GM18511 (cell line): Measurements from ENCODE around the gene CAPN2.
"Not testable (repeated sequence)": the region's sequence is repeated elsewhere in the genome, so short reads cannot be mapped to it uniquely, and the experiment has no call there.

Experiments
- ATAC-seq: cut with Tn5 transposase; IDR thresholded peaks from one replicate; pipeline ENCODE4 v1.9.1; 2021; ENCODE audit warnings: mild to moderate bottlenecking, moderate library complexity; ENCODE audit not compliant: unreplicated experiment

The CAPN2 gene

DNA sequence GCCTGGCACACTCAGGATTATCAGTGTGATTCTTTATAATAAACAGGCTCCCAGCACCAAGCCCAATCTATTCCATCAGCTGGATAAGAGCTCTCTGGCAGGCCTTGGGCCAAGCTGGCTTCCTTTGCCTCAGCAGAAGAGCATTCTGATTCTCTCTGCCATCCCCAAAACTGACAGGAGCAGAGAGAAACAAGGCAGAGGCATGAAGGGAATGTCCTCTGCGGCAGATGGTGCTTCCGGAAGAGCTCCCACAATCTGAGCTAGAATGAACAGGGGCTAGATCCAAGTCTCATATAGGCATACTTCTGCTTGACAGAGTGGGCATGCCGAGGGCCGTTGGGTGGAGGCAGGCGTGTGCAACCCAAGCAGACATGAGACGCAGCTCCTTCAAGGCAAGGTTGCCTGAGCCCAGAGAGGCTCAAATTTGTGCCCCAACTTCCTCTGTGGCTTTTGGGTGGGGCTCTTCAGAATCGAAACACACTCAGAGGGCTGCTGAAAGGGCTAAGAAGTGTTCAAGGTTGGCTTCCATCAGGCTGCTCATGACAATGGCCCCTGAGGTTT is 4.0 kb downstream of the CAPN2 start:
- peak; percentile 47 for ATAC-seq

DNA sequence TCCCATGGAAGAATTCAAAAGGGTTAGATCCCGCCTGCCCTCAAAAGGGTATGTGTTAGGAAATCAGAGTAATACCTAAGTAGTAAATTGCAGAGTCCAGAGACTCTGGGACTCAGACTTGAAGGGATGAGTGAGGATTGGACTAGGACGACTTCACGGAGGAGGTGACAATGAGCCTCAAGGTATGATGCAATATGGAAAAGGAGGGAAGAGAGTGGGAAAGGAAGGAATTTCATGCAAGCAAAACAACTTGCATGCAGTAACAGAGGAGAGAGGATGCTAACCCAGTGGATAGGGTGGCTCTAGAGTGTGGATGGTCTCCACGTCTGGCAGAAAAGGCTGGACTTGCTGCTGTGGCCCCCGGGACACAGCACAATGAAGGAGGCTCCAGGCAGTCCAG is 4.8 kb downstream of the CAPN2 start:
- ATAC-seq: no peak

DNA sequence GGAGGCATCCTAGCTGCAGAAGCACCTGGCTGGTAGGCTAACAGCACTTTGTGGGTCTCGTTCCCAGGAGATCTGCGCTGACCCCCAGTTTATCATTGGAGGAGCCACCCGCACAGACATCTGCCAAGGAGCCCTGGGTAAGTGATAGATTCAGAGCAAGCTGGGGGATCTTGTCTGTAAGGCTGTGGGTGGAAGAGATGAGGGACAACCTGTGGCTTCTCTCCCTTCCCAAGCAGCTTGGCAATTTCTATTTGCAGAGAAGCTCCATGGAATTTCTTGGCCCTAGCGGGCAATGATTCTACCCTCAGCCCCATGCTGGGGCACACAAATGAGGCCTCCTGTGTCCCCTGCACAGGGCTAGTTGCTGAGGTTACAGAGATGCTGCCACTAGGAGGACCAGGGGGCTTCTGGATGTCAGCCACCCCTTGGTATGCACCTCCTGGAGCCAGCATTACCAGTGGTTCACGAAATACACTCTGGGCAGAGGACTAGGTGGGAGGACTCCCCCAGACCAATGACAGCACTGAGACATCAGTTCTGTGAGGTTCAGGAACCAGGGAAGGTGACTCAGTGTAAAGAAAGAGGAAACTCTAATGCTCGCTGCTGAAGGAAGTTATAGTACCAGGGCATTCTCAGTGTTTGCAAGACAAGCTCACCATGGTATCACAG is 5.5 kb downstream of the CAPN2 start:
- no peak for ATAC-seq

DNA sequence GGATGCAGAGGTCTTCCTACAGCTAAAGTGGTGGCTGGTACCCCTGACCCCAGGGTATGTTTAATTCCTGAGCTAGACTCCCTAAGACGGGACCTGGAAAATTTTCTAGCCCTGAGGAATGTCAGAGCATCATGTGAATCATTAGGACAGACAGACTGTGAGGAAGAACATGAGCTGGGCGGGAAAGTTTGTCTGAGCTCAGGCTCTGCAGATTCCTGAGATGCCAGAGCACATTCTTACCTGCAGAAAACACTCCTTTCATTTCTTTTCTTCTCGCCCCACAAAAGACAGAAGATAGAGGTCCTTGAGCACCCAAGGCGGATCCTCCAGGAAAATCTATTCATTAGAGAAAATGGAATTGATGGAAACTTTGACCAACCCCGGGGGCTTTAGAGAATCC is 6.5 kb downstream of the CAPN2 start:
- ATAC-seq: no peak

DNA sequence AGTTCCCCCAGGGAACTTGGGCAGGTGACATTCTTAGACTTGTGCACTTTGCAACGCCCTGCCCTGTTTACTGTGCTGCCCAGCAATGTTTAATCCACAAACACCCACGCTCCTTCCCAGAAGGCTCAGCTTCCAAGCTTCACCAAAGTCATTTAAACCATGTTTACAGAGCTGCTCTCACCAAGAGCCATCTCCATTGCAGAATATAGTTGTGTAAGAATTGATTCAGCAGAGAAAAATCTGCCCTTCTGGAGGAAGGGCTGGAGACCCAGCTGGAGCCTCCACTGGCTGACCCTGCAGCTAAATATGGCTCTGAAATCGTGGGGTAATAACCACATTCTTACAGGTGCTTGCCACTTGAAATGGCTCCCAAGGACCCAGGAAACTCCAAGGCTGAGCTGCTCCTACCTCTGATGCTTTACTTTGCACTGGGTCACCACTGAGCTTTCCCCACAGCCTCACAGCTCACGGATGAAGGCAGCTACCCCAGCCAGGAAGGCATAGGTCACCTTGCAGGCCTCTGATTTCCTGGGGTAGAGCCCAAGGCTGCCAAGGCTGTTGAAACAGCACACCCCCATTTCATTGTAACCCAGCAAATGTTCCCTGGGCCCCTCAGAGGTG is 8.7 kb downstream of the CAPN2 start:
- no peak for ATAC-seq

DNA sequence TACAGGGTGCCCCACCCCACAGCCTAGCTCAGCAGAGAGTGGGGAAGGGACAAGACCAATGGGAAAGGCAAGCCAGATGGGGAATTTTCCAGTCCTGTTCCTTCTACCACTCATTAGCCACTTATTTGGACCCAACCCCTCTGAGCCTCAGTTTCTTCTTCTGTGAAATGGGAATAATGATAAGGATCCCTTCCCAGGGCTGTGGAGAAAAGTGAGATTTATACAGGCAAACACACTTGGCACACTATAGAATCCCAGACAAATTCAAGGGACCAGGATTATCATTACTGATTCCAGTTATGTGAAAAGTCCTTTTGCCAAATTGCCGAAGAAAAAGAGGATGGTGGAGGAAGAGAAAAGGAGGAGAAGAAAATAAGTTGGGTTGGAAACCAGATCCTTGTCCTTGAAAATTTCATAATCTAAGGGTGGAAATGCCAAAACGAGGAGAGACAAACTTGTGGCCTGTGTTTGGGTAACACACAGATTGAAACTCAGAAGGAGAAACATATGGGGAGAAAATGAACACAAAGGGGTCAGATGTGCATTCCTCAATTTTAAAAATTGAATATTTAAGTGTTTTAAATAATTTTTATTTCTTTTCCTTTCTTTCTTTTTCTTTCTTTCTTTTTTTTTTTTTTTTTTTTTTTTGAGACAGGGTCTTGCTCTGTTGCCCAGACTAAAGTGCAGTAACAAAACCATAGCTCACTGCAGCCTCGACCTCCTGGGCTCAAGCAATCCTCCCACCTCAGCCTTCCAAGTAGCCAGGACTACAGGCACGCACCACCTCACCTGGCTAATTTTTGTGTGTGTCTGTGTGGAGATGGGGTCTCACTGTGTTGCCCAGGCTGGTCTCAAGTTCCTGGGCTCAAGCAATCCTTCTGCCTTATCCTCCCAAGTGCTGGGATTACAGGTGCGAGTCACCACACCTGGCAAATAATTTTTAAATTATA is 9.6 kb downstream of the CAPN2 start:
- ATAC-seq: no peak

DNA sequence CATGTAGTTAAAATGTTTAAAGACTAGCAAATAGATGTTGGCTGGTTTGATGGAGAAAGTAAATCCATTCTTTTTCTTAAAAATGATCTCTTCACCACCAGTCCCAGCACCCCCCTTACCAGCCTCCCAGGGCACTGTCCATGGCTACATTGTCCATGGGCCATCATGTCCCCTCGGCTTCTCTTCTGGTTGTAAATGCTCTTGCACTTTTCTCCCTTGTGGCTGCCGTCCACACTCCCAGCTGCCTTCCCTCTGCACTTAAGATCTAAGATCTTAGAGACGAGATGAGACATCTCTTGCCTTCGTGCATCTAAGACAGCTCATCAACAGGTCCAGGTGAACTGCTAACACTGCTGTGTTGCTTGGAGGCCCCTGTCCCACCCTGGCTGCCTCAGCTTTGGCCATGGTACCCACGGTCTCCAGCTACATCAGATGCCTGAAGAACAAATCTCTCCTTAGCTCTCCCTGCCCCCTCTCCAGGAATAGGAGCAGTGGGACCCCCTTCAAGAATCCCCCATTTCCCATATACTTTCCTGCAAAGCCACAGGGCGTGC is 11.1 kb downstream of the CAPN2 start:
- no peak for ATAC-seq

DNA sequence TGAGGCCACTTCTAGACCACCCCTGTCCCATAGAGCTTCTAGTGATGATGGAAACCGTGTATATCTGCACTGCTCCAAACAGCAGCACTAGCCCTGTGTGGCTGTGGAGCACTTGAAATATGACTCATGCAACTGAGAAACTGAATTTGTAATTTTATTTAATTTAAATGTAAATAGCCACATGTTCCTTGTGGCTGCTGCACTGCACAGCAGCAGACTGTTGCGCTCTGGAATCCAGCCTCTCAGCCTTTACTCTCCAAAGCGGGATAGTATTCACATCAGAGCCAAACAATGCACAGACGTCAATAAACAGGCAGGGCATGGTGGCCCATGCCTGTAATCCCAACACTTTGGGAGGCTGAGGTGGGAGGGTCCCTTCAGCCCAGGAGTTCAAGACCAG is 12.0 kb downstream of the CAPN2 start:
- no peak for ATAC-seq

DNA sequence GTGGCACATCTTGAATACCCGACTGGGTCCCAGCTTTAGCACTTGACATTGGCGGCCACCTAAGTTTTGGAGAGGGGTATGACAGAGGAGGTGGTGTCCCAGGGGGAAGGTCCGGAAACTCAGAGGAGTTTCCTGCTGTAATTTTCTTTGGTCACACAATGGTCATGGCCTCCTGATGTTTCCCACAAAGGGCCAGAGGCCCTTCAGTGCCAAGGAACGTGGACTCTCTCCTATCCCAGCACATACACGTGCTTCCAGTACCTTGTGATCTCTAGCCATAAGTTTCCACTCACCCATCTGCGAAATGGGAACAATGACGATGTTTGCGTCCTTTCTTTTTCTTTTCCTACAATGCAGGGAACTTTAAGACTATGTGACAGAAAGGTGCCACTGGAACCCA is 13.2 kb downstream of the CAPN2 start:
- ATAC-seq: no peak

DNA sequence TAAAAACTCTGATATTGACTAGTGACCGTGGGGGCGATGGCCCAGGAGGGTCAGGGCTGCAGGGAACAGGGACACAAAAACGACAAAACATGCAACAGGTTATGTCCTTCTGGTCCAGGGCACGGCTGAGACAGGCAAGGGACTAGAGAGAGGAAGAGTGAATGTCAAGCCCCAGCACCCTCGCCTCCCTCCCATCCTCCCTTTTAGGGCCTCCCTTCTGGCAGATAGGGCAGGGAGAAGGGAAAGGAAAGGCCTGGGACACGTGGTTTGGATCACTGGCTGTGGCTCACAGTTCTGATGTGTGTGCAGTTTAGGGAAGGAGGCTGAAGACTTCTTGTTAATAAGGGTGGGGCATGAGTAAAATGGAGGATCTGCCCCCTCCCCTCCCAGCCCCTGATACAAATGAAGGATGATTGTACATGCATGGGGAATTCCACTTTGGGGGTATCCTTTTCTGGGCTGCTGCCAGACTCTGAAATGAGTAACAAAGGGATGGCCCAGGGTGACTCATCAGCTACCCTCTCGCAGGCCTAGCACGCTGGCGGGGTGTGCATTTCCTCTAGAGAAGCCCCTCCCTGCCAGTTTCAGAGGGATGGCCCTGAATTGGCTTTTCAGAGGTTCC is 14.2 kb downstream of the CAPN2 start:
- ATAC-seq: peak; percentile 96

DNA sequence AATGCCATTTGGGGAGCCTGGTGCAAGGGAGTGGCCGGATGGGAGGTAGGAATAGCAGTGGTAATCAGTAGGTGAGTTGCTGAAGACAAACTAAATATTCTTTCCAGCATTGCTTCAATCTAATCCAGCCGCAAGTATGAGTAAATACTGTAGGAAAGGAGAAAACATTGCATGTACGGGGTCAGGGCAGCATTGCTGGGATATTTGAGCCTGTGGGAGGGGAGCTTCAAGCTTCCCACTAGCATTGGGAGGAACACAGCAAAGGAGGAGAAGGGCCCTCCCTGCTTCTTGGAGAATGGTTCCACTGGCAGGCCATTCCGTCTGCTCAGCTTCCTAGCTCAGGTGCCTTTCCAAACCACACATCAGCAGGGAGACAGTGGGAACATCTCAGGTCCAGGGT is 15.2 kb downstream of the CAPN2 start:
- no peak for ATAC-seq

DNA sequence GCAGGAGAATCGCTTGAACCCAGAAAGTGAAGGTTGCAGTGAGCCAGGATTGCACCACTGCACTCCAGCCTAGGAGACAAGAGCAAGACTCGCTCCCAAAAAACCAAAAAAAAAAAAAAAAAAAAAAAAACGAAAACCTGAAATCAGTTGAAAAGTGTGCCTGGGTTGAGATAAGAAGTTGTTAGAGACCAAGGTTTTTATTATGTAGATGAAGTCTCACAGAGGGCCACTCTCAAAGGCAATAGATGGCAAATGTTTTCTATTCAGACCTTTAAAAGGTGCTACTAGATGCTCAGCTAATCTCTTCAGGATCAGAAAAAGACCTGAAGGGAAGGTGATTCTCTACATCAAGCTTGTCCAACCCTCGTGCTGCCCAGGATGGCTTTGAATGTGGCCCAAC is 17.6 kb downstream of the CAPN2 start:
- no peak for ATAC-seq

DNA sequence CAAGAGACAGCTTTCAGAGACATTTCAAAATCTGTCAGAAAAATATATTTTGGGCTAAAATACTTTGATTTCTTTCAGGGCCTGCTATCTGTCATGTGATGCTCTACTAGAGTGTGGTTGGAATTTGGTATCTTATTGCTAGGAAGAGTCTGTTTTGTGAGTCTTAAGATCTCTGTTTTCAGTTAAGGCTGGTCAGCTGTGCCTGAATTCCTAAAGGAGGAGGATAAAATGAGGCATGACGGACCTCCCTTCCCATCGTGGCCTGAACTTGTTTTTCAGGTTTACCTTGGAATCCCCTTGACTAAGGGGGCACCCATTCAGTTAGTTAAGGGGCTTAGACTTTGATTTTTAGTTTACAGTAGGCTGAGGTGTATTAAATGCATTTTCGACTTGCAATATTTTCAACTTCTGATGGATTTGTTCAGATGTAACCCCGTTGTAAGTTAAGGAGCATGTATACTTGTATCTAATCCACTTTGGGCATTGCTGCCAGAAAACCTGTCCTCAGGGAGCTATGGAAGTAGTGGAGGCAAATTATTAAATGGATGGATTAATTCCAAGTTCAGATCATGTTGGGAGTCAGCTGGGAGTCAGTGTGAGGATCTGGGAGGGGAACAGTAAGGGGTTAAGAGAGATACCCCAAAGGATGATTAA is 18.3 kb downstream of the CAPN2 start:
- no peak for ATAC-seq

DNA sequence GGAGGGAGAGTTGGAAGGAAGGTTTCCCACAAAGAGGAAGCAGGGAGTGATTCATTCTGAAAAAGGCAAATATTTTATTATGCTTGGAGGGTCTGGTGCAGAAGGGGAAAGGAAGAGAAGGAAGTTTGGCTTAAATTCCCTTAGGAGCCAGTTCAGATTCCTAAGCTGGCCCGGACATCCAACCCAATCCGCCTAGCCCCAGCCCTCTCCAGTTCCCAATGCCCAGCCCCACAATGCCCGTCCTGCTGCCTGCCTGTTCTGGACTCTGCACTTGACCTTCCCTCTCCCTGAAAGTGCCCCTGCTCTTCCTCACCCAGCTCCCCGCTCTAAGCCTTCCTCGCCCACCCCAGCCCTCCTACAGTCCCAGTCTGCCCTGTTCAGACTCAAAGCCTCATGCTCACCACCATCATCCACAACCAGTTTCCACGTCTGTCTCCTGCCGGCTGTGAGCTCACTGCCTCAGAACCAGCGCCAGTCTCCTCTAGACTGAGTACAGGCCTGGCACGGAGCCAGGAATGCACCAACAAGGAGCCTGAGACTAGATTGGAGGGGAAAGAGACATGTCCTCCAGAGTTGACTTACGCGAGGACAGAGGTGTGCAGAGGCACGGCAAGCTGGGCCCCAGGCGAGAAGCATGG is 18.9 kb downstream of the CAPN2 start:
- no peak for ATAC-seq

DNA sequence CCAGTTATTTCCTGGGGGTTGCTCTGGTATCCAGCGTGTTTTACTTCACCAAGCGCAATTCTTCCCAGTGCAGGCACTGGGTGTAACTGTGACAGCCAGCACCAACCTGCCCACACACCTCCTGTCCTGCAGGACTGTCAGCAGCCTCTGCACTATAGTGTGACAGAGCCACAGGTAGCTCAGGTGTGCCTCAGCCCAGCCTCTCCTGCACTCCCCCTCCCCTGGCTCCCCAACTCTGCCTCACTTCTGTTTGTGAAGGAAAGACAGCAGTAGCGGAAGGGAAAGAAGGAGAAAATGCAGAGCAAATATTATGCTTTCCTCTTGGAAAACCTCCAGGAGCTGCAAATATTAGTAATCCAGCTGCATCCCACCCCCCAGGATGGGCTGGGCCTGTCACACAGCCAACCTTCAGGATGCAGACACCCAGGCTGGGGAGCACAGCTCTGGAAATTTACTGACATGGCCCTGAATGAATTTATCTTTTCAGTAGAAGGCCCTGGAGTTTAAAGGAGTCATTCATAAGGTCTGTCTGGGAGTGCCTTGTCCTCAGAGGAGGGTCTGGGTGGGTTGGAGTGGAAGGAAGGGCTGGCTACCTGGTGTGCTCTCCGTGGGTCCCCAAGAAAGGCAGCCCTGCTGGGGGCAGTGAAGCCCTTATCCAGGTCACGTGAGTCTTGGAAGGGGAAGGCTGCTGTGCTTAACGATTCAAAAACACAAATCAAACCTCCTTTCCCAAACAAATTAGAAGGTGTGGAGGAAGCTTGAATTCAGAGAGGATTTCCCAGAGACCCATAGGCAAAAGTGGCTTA is 20.9 kb downstream of the CAPN2 start:
- ATAC-seq: no peak

DNA sequence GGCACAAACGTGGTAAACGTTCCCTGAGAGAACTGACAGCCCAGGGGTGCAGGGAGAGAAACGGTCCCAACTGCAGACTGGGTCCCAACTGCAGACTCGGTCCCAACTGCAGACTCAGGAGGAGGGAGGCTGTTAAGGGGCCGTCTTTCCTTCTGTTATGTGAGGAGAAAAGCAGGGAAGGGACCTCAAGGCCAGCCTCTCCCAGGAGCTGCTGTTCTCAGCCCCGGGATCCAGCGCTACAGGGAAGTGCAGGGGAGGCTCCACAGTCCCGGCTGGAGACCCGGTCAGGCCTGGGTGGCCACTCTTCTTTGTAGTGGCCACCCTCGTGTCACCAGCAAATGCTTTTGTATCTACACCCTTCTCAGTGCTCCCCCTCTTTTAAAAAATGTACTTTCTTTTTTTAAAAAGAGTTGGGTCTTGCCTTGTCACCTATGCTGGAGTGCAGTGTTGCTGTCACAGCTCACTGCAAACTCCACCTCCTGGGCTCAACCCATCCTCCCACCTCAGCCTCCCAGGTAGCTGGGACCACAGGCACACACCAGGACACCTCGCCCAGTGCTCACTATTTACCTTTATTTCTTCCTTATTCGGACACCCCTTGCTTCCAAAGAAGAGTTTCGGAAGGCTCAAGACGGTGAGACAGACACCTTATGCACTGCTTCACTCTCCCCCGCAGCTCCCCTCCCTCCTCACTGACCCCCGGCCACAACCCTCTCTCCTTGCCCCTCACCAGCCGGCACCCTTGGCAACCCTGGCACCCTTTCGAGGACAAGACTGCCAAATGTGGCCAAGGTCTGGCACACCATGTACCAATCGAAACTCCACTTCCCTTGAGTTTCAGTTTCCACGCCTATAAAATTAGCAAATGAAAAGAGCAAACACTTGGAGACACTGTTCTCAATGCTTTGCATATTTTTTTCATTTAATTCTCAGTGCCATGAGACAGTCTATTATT is 21.8 kb downstream of the CAPN2 start:
- ATAC-seq: no peak

DNA sequence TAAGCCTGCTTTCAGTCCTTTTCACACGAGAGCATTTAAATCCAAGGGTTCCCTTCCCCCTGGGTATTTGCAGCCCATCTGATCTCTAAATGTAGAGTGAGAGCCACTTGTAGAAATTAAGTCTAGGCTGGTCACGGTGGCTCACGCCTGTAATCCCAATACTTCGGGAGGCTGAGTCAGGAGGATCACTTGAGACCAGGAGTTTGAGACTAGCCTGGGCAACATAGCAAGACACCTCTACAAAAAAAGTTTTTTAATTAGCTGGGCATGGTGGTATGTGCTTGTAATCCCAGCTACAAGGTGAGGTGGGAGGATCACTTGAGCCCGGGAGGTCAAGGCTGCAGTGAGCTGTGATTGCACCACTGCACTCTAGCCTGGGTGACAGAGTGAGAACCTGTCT is 24.3 kb downstream of the CAPN2 start:
- ATAC-seq: not testable (repeated sequence)

DNA sequence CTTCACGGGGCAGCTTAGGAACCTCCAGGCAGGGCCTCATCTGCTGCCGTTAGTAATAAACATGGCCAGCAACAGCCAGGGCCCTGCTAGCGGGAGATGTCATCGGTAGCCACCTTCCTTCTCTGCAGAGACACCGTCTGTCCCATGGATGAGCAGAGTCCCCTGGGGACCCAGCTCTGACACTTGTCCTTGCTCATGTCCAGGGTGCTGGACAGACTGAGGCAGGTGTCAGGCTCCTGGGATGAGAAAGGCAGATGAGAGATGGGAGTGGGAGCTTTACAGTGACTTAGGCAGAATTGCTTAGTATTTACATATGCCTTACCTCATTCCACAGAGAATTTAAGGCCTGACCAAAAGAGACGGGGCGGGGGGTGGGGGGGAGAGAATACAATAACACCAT is 25.0 kb downstream of the CAPN2 start:
- no peak for ATAC-seq
